Neuron (in vitro differentiated cells): ENCODE data around the gene MRGPRF.

Source experiments
- H2AFZ ChIP-seq: one replicate; pipeline ENCODE4 v1.6.1; 2013; ENCODE audit warnings: low read depth, mild to moderate bottlenecking, inconsistent platforms, low read length, moderate library complexity
- H3K27me3 ChIP-seq: one replicate; pipeline ENCODE4 v1.6.1; 2013; ENCODE audit warnings: low read length; ENCODE audit not compliant: insufficient read depth
- H3K36me3 ChIP-seq: one replicate; pipeline ENCODE4 v1.6.1; 2013; ENCODE audit warnings: low read length; ENCODE audit not compliant: insufficient read depth
- H3K4me1 ChIP-seq: one replicate; pipeline ENCODE4 v1.6.1; 2013; ENCODE audit warnings: low read length; ENCODE audit not compliant: insufficient read depth
- H3K4me3 ChIP-seq: 2 replicates; pipeline ENCODE4 v1.5.1; 2013; ENCODE audit warnings: mild to moderate bottlenecking, low read length, moderate library complexity
- H3K9me3 ChIP-seq: one replicate; pipeline ENCODE4 v1.6.1; 2013; ENCODE audit warnings: low read length

MRGPRF gene

GRCh38 chr11:69008737-69009440 lies 4.2 kb downstream of the MRGPRF start:
- Histone ChIP-seq H3K9me3 (no peaks in the 10 kb centered on the region), H3K4me3 (no peak overlapping the region), H3K4me1 (peaks cover 37% of the 10 kb centered on the region), H3K27me3 (peaks cover 53% of the 10 kb centered on the region), H2AFZ (no peak overlapping the region), H3K36me3 (no peaks in the 10 kb centered on the region)

DNA sequence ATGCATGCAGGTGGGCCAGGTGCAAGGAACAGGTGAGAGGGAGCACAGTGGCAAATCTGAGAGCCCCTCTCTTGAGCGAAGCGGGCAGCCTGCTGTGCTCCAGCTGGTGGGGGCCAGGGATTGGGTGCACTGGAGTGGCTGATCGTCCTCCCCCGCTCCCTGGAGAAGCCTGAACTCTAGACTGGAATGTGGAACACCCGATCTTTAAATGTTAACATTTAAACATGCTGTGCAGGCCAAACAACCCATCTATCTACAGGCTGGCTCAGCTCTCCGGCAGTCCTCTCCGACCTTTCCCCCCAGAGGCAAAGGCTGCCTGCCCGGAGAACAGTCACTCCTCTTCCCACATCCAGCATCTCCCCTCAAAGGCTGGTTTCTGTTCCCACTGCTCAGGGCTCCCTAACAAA lies 5.1 kb downstream of the MRGPRF start:
- Histone ChIP-seq H3K27me3 (peaks cover 49% of the 10 kb centered on the region), H3K4me3 (no peak overlapping the region), H3K4me1 (peaks cover 28% of the 10 kb centered on the region)

GRCh38 chr11:69006816-69007215 lies 6.2 kb downstream of the MRGPRF start:
- no peak overlapping the region for H3K4me3 ChIP-seq
- H3K36me3 ChIP-seq: no peaks in the 10 kb centered on the region
- peaks cover 23% of the 10 kb centered on the region for H3K4me1 ChIP-seq
- H3K9me3 ChIP-seq: no peaks in the 10 kb centered on the region
- H3K27me3 ChIP-seq: peaks cover 43% of the 10 kb centered on the region
- no peak overlapping the region for H2AFZ ChIP-seq

More for the DNA sequence above, 5.1 kb downstream of the MRGPRF start:
- Histone ChIP-seq H3K9me3 (no peaks in the 10 kb centered on the region), H3K36me3 (no peaks in the 10 kb centered on the region), H2AFZ (no peak overlapping the region)

GRCh38 chr11:69005631-69006368 lies 7.2 kb downstream of the MRGPRF start:
- Histone ChIP-seq H2AFZ (no peak overlapping the region), H3K4me1 (peaks cover 22% of the 10 kb centered on the region), H3K9me3 (no peaks in the 10 kb centered on the region), H3K36me3 (no peaks in the 10 kb centered on the region), H3K4me3 (no peak overlapping the region), H3K27me3 (peaks cover 40% of the 10 kb centered on the region)

- peaks cover 34% of the 10 kb centered on the region for H3K27me3 ChIP-seq
- no peak overlapping the region for H3K4me3 ChIP-seq
- peaks cover 18% of the 10 kb centered on the region for H3K4me1 ChIP-seq
- H2AFZ ChIP-seq: no peak overlapping the region
- H3K9me3 ChIP-seq: no peaks in the 10 kb centered on the region
- no peaks in the 10 kb centered on the region for H3K36me3 ChIP-seq
Measured at GRCh38 chr11:69005183-69005630, 7.8 kb downstream of the MRGPRF start.

DNA sequence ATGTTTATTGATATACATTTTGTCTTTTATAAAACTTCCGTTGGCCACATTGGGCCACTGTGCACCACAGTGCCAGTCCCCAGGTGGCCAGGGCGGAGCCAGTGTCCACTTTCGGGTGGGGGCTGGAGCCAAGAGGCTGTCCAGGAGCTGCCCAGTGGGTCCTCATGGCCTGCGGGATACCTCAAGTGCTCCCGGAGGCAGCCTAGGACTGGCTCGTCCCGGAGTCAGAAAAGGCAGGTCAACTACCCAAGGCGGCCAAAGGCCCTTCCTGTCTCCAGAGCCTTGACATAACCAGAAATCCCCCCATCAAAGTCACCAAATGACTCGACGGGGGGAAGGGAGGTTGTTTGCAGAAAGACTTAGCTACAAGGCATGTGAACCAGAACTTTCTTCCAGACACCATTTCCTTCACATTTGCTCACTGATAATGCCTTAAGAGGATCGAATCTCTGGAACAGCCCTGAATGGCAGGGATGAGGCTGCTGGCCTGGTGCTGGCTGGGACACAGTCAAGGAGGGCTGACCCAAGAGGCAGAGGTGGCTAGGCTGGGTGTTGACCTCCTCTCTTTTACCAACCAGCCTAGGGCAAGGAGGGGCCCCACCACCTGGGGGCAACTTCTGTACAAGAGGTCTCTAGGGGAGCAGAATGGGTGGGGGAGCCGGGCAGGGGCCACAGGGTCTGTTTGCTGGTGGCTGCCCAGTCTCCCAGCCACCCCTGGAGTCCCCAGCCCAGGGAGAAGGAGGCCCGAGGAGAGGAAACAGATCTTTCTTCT lies 8.4 kb downstream of the MRGPRF start:
- H3K4me1 ChIP-seq: peaks cover 14% of the 10 kb centered on the region
- H3K9me3 ChIP-seq: no peaks in the 10 kb centered on the region
- H3K4me3 ChIP-seq: no peak overlapping the region
- H3K36me3 ChIP-seq: no peaks in the 10 kb centered on the region
- H3K27me3 ChIP-seq: peaks cover 29% of the 10 kb centered on the region
- no peak overlapping the region for H2AFZ ChIP-seq

DNA sequence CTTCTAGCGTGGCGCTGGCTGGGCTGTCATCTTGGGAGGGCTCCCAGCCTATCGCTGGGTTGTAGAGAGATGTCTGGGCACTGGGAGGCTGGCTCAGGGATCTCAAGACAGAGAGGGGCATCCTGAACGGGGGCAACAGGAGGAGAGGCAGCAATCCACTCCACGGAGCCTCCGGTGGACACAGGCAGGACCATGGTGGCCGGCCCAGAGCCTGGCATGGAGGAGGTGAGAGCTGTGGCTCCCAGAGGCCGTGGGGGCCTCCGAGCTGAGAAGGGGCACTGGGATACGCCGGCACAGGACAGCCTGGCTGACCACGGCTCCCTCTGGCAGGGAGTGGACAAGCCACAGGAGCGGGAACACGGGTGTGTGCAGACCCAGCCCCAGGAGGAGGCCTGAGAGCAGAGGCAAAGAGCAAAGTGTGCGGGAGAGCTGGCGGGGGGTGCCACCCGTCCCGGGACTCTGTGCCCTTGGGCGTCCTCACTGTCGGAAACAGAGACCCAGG lies 9.1 kb downstream of the MRGPRF start:
- H3K4me3 ChIP-seq: no peak overlapping the region
- no peak overlapping the region for H2AFZ ChIP-seq
- H3K36me3 ChIP-seq: no peaks in the 10 kb centered on the region
- H3K9me3 ChIP-seq: no peaks in the 10 kb centered on the region
- peaks cover 11% of the 10 kb centered on the region for H3K4me1 ChIP-seq
- H3K27me3 ChIP-seq: peaks cover 23% of the 10 kb centered on the region

DNA sequence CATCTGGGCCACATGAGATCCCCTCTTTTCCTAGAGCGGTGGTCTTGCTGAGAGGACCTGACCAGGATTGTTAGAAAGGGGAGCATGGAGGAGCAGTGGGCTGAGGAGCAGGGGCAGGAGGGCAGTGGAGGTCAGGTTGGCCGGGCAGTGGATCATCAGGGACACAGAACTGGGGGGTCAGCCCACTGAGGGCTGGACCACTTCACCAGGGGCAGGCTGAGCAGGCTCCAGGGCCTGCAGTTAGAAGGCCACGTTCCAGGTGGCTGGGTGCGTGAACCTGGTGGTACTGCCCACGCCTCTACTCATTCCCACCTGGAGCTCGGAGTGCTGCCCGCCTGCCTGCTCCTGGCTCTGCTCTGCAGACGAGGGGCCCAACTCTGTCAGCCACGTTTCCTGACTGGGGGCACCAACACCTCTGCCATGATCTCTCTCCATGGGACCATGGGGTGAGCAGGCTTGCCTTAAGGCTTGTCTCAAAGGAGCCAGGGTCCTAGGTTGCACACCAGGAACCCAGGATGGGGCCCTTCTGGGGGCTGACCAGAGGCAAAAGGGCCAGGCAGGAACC lies 9.7 kb downstream of the MRGPRF start:
- H3K4me3 ChIP-seq: no peak overlapping the region
- no peak overlapping the region for H2AFZ ChIP-seq
- peaks cover 17% of the 10 kb centered on the region for H3K27me3 ChIP-seq
- peaks cover 6% of the 10 kb centered on the region for H3K4me1 ChIP-seq
- H3K9me3 ChIP-seq: no peaks in the 10 kb centered on the region
- H3K36me3 ChIP-seq: no peaks in the 10 kb centered on the region

DNA sequence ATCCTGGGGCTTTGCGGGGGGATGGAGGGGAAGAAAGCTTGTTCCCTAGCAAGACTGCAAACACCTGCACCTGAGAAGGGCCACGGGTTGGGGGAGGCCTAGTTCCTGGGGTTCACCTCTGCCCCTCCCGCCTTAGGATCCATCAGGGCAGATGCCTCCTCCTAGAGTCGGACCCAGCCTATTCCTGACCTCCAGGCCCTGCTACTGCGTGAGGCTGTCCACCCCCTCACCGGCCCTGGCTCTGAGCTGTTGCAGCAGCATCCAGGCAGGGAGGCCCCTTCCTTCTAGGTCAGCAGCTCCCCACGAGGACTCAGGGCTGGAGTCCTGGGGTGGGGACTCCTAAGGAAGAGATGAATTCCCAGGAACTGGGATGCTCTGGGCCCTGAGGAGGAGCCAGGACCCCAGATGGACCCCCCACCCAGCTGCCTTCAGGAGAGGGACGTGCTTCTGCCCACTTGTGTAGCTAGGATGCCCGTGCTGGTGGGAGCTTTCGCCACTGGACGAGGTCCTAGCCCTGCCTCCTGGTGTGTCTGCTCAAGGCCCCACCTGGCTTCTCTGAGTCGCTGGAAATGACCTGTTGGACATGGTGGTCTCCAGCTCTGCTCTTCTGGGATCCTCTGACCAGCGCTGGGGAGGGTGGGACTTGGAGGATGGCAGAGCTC lies 10.3 kb downstream of the MRGPRF start:
- Histone ChIP-seq H3K4me3 (no peak overlapping the region), H3K4me1 (no peaks in the 10 kb centered on the region)

GRCh38 chr11:69002110-69002569 lies 10.9 kb downstream of the MRGPRF start:
- Histone ChIP-seq H3K27me3 (peaks cover 11% of the 10 kb centered on the region), H3K9me3 (no peaks in the 10 kb centered on the region), H3K4me1 (no peaks in the 10 kb centered on the region), H2AFZ (no peak overlapping the region), H3K36me3 (no peaks in the 10 kb centered on the region), H3K4me3 (no peak overlapping the region)

More for the DNA sequence above, 10.3 kb downstream of the MRGPRF start:
- Histone ChIP-seq H3K36me3 (no peaks in the 10 kb centered on the region), H2AFZ (no peak overlapping the region), H3K9me3 (no peaks in the 10 kb centered on the region), H3K27me3 (peaks cover 13% of the 10 kb centered on the region)

DNA sequence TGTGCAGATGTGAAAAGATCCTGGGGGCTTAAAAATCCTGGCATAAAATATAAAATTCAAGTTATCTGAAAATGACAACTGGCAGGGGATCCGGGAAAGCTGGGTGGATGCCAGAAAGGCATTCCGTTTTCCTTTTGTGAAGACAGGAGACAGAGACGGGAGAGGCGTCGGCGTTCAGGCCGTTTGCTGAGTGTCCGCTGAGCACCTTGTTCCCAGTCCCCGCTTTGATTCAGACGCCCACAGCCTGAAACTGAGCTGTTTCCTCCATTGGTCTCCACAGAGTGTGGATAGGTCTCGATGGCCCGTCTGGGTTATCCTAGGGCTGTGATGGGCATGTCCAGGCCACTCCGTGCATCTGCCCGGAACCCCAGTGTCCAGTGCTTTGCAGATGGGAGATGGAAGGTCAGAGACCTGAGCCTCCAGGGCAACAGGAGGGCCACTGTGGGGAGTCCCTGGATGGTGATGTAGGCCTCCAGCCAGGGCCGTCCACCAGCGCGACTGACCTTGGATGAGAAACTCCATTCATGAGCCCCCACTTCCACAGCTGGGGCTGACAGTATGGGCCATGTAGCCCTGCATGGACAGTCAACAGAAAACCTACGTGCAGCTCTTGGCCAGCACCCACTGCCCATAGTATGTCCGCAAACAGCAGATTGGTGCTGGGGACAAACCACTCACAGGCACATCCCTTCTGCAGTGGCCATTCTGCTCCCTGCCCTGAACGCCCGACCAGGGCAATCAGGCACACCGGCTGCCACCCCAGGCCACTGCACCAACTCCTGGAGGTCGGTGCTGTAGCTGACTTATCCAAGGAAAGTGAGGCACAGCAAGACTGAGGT lies 11.6 kb downstream of the MRGPRF start:
- no peaks in the 10 kb centered on the region for H3K36me3 ChIP-seq
- H3K4me1 ChIP-seq: no peaks in the 10 kb centered on the region
- peaks cover 11% of the 10 kb centered on the region for H3K27me3 ChIP-seq
- no peak overlapping the region for H2AFZ ChIP-seq
- no peaks in the 10 kb centered on the region for H3K9me3 ChIP-seq
- H3K4me3 ChIP-seq: no peak overlapping the region
